WI38 (cell line): ENCODE results near the gene NOS1AP.

Source experiments
- H3K4me3 ChIP-seq: 2 replicates; pipeline ENCODE4 v1.5.1; 2011; ENCODE audit warnings: low read depth, mild to moderate bottlenecking, control low read depth, low read length
- TF ChIP-seq, protein P1 (sequence below): IDR thresholded peaks from 2 replicates; pipeline ENCODE4 v1.5.1; 2012; ENCODE audit warnings: low read depth, mild to moderate bottlenecking, control low read depth, low read length

Gene NOS1AP

DNA sequence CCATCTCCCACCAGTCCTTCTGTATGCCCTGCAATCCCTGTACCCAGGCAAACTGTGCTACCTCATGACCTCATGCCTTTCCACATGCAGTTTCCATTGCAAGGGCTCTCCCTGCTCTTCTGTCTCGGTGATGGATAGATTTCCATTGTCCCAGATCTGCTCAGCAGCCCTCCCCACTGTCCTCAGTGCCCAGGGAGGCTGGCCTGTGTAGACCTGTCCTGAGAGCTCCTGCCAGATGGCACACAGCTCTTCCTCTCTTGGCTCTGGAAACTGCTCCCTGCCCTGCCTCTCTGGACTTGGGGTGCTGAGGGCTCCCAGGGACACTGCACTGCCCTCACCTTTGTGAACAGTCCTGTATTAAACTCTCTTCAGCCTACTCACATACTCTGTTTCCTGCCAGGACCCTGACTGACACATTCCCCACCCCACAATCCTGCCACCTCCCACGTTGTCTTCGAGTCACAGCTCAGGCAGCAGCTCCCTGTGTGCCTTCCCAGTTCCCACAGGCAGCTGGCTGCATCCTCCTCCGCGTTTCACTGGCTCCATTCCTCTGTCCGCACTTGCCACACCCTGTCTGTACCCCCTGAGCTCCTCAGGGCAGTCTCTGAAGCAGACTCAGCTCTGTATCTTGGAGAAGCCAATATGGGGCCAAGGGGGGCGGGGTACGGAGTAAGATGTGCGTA, 250.1 kb downstream of the NOS1AP start:
- TF ChIP-seq, protein P1, sequence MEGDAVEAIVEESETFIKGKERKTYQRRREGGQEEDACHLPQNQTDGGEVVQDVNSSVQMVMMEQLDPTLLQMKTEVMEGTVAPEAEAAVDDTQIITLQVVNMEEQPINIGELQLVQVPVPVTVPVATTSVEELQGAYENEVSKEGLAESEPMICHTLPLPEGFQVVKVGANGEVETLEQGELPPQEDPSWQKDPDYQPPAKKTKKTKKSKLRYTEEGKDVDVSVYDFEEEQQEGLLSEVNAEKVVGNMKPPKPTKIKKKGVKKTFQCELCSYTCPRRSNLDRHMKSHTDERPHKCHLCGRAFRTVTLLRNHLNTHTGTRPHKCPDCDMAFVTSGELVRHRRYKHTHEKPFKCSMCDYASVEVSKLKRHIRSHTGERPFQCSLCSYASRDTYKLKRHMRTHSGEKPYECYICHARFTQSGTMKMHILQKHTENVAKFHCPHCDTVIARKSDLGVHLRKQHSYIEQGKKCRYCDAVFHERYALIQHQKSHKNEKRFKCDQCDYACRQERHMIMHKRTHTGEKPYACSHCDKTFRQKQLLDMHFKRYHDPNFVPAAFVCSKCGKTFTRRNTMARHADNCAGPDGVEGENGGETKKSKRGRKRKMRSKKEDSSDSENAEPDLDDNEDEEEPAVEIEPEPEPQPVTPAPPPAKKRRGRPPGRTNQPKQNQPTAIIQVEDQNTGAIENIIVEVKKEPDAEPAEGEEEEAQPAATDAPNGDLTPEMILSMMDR: no peak
- H3K4me3 ChIP-seq: no peak overlapping the region

GRCh38 chr1:162321809-162322422, 252.4 kb downstream of the NOS1AP start:
- no peak overlapping the region for H3K4me3 ChIP-seq
- TF ChIP-seq, protein P1: no peak

DNA sequence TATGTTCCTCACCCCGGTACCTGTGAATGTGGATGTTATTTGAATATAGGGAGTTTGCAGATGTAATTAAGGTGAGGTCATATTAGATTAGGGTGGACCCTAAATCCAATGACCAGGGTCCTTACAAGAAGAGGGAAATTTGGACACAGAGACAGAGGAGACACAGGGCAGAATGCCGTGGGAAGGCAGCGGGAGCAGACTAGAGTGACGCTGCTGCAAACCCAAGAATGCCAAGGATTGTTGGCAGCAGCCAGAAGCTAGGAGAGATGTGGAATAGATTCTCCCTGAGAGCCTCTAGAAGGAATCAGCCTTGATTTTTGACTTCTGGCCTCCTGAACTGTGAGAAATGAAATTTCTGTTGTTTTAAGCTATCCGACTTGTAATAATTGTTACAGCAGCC, 253.5 kb downstream of the NOS1AP start:
- no peak overlapping the region for H3K4me3 ChIP-seq

GRCh38 chr1:162324396-162324795, 254.9 kb downstream of the NOS1AP start:
- TF ChIP-seq, protein P1: no peak
- no peak overlapping the region for H3K4me3 ChIP-seq

More for the DNA sequence above, 253.5 kb downstream of the NOS1AP start:
- TF ChIP-seq, protein P1: no peak

DNA sequence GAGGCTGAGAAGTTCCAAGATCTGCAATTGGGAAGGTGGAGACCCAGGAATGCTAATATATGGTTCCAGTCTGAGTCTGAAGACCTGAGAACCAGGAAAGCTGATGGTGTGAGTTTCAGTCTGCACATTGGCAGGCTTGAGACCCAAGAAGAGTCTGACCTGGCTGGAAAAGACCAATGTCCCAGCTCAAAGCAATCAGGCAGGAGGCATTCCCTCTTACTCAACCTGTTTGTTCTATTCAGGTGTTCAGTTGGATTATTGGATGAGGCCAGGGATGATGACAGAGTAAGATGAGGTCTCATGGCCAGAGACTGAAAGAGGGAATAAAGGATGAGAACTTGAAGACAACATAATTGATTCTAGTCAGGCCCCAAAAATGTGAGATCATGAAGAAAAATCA, 257.1 kb downstream of the NOS1AP start:
- no peak overlapping the region for H3K4me3 ChIP-seq
- TF ChIP-seq, protein P1: no peak

GRCh38 chr1:162327144-162327787, 257.8 kb downstream of the NOS1AP start:
- TF ChIP-seq, protein P1: no peak
- H3K4me3 ChIP-seq: no peak overlapping the region

- TF ChIP-seq, protein P1: no peak
- no peak overlapping the region for H3K4me3 ChIP-seq
Measured at GRCh38 chr1:162327788-162328165, 258.3 kb downstream of the NOS1AP start.
